Gastroesophageal sphincter (tissue), 4 donors: ENCODE results near the gene PBX1. TPM values are rescaled to one million over a fixed set of nuclear protein-coding genes. Genes with fewer than 3 reads are reported as not detected.

Source experiments
- ATAC-seq: fragments of 150-250 bp; one replicate; pipeline ENCODE4 v1.9.1; 2016; ENCODE audit warnings: mild to moderate bottlenecking, moderate library complexity
- H3K27ac ChIP-seq, 4 donors: fragments of 200-600 bp; sonication (generic) in 3 of 4; 1 replicate in 3 of 4; 2 replicates in 1 of 4; pipeline ENCODE4 v1.5.1; 2016 to 2019
- H3K27me3 ChIP-seq: fragments of 200-600 bp; sonication (generic); one replicate; pipeline ENCODE4 v1.5.1; 2019
- H3K36me3 ChIP-seq, 2 donors: fragments of 200-600 bp; sonication (generic); one replicate each; pipeline ENCODE4 v1.5.1; 2019; ENCODE audit warnings: control low read depth in 1 of 2
- H3K4me1 ChIP-seq, 3 donors: fragments of 200-600 bp; sonication (generic); 1 replicate in 2 of 3; 2 replicates in 1 of 3; pipeline ENCODE4 v1.5.1; 2016 to 2019; ENCODE audit warnings: control low read depth in 2 of 3
- H3K4me3 ChIP-seq, 2 donors: fragments of 200-600 bp; sonication (generic); one replicate each; pipeline ENCODE4 v1.5.1; 2019; ENCODE audit warnings: mild to moderate bottlenecking in 1 of 2, moderate library complexity in 1 of 2
- H3K9me3 ChIP-seq, 3 donors: fragments of 200-600 bp; sonication (generic); one replicate each; pipeline ENCODE4 v1.5.1; 2017 to 2019; ENCODE audit warnings: control low read depth in 2 of 3
- EP300 ChIP-seq: sonication (generic); formaldehyde crosslinking; IDR thresholded peaks from one replicate; pipeline ENCODE4 v1.6.1; 2017; ENCODE audit warnings: antibody characterized with exemption, mild to moderate bottlenecking
- POLR2A ChIP-seq, 2 donors: fragments of 450-650 bp; IDR thresholded peaks; one replicate each; pipeline ENCODE4 v1.6.1; 2017; ENCODE audit warnings: antibody characterized with exemption in 2 of 2, mild to moderate bottlenecking in 2 of 2, moderate library complexity in 1 of 2
- POLR2AphosphoS5 ChIP-seq: sonication (generic); formaldehyde crosslinking; IDR thresholded peaks from one replicate; pipeline ENCODE4 v1.6.1; 2017; ENCODE audit warnings: antibody characterized with exemption
- WGBS, 2 donors: methylation state at CpG; one replicate each; pipeline ENCODE4 v1.1.5; 2018; ENCODE audit warnings: low coverage in 1 of 2; 5-methylcytosine and 5-hydroxymethylcytosine counted together
- total RNA-seq, 4 donors: library from RNA; depleted of rRNA; stranded (reverse); fragments of >200 nt; gene quantifications; one replicate each; pipeline ENCODE4 v1.1.0, GENCODE V29; 2016
- TF ChIP-seq, protein P1 (sequence below), 4 experiments: fragments of 200-600 bp in 2 of 4; fragments of 450-650 bp in 2 of 4; sonication (generic) in 1 of 4; IDR thresholded peaks; one replicate each; pipeline ENCODE4 v1.5.1; 2017 to 2019; ENCODE audit warnings: antibody characterized with exemption in 4 of 4, mild to moderate bottlenecking in 2 of 4, moderate library complexity in 2 of 4

Gene PBX1
- total RNA-seq, 4 donors from 2014 or later = 75.8 to 177 (median 140) TPM

DNA sequence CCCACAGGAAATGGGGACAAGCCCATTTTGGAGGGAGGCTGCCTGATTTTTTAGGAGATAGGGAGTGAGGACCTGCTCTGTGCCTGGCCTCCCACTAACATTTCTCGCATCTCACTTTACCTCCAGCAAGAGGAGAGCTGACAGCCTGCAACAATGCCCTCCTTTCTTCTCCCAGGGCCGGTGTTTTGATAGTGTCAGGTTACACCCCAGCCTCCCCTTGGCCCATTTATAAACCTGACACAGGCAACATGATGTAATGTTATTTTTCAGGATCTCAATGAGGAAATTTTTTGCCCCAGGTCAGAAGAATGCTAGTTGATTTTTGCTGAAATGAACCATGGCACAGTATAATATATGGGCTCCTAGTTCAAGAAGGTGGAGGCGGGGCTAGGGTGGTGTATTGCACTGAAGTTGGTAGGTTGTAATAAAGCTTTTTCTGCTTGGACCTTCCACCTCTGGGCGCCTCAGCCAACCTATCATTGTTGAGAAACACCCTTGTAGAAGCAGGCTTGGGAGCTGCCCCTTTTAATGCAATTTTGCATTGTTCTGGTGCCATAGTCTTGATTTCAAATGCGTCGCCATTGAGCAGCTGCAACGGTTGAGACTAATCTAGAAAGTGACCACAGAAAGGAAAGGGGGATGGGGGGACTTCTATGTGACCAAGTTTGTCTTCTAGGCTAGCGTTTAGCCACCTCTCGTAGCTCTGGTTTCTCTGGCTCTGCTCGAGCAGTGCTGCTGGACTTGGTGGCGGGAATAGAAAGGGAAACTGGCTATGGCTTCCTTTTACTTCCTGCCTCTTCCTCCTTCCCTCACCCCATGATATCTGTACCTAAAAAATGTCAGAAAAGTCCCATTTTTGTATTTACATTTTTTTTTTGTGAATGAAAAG is 53.0 kb downstream of the PBX1 start:
- H3K4me3 ChIP-seq = no peak overlapping the region
- peaks cover 4 to 100% (median 52%) of the 10 kb centered on the region in 3 donors for H3K4me1 ChIP-seq
- H3K27ac ChIP-seq = peak overlapping the region in 3 of 4 donors; percentile 68 to 72 (median 70)
- H3K36me3 ChIP-seq = no peaks in the 10 kb centered on the region
- no peaks in the 10 kb centered on the region for H3K27me3 ChIP-seq
- peak; percentile 56 for ATAC-seq
- TF ChIP-seq POLR2A (IDR thresholded peaks at IDR 0.05) (no peak), EP300 (no peak), POLR2AphosphoS5 (no peak)
- TF ChIP-seq, protein P1, sequence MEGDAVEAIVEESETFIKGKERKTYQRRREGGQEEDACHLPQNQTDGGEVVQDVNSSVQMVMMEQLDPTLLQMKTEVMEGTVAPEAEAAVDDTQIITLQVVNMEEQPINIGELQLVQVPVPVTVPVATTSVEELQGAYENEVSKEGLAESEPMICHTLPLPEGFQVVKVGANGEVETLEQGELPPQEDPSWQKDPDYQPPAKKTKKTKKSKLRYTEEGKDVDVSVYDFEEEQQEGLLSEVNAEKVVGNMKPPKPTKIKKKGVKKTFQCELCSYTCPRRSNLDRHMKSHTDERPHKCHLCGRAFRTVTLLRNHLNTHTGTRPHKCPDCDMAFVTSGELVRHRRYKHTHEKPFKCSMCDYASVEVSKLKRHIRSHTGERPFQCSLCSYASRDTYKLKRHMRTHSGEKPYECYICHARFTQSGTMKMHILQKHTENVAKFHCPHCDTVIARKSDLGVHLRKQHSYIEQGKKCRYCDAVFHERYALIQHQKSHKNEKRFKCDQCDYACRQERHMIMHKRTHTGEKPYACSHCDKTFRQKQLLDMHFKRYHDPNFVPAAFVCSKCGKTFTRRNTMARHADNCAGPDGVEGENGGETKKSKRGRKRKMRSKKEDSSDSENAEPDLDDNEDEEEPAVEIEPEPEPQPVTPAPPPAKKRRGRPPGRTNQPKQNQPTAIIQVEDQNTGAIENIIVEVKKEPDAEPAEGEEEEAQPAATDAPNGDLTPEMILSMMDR (IDR thresholded peaks at IDR 0.05) = no peak
- no peaks in the 10 kb centered on the region for H3K9me3 ChIP-seq
- 63 to 75% methylated on average over 8 to 10 of the region's 11 CpGs for WGBS, 2 donors

DNA sequence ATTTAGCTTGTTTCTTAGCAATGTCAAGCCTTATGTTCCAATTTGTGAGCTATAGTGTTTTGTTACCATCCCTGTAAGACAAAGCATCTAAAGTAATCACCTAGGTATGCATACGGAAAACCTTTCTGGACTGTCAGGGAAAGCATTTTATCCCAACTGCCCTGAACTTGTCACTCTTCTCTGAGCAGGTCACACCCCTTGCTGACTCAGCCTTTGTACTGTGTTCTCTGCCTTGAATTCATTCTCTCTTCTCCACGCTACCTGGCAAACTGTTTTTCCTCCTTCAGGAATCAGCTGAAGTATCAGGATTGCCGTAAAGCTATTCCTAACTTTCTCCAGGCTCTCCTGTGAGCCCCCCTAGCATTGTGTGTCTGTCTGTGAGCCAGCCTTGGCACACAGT is 54.2 kb downstream of the PBX1 start:
- H3K9me3 ChIP-seq = no peaks in the 10 kb centered on the region
- H3K4me1 ChIP-seq = peaks cover 4 to 100% (median 53%) of the 10 kb centered on the region in 3 donors
- H3K4me3 ChIP-seq = no peak overlapping the region
- TF ChIP-seq POLR2AphosphoS5 = no peak
- no peak for TF ChIP-seq POLR2A (IDR thresholded peaks at IDR 0.05)
- no peak for TF ChIP-seq EP300
- TF ChIP-seq, protein P1 (IDR thresholded peaks at IDR 0.05) = no peak
- no peak for ATAC-seq
- no peaks in the 10 kb centered on the region for H3K27me3 ChIP-seq
- H3K36me3 ChIP-seq = no peaks in the 10 kb centered on the region
- peak overlapping the region in 3 of 4 donors; percentile 26 to 72 (median 70) for H3K27ac ChIP-seq
- WGBS, 2 donors = 8 to 64% methylated on average over 2 to 3 of the region's 3 CpGs

DNA sequence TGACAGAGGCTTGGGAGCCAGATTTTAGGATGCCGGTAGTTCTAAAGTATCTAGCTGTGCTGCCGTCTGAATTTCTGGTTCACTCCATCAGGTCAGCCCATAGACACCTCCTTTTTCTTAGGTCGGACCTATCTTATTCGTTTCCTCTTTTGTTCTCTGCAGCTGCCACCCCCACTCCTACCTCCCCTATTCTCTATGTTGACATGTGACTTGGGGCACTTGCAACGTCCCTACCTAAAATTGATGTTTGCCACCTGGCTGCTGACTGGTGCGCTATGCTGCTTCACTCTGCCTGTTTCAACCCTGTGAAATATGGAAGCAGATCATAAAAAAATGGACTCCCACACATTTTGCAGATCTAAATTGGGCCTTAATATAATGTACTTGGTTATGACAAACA is 55.3 kb downstream of the PBX1 start:
- H3K36me3 ChIP-seq = no peaks in the 10 kb centered on the region
- no peaks in the 10 kb centered on the region for H3K9me3 ChIP-seq
- H3K4me1 ChIP-seq = peaks cover 9 to 100% (median 57%) of the 10 kb centered on the region in 3 donors
- no peak for ATAC-seq
- no peak overlapping the region for H3K4me3 ChIP-seq
- peak overlapping the region in 3 of 4 donors; percentile 27 to 72 (median 70) for H3K27ac ChIP-seq
- H3K27me3 ChIP-seq = no peaks in the 10 kb centered on the region
- TF ChIP-seq POLR2AphosphoS5 (no peak), EP300 (no peak)
- TF ChIP-seq, protein P1 (IDR thresholded peaks at IDR 0.05) = no peak
- 52 to 70% methylated on average over 5 to 6 of the region's 6 CpGs for WGBS, 2 donors

DNA sequence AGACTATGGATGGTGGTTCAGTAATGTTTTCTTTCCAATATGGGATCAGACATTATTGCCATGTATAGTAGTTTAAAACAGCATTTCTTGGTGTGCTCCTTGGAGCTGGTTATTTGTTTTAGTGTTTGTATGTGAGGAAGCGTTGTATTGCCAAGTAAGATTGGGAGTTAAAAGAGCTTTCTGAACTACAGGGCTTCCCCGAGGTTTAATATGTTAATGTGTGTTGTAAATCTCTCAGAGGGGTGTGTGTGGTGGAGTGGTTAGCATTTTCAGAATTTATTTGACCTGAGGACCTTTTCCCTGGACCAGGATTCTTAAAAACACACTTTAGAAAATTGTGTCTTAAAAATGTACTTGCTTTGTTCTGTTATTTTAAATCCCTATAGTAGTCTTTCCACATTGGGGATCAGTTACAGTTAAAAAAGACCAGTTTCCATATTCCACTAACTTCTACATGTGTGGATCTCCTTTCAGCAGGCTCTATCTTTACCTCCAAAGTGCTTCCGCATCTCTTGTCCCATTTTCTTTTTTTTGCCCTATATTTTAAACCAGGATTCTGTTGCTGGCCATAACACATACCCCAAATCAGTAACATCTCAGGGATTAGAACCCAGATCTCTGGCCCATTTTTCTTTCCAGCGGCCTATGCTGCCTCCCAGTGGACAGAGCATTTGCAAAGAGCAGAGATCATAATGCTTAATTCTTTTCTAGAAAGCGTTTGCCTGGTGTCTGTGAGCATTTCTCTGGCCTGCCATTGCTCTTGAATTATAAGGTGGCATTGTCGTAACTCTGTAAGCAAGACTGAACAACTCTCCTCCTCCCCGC is 58.6 kb downstream of the PBX1 start:
- WGBS, 2 donors = 43 to 54% methylated on average over 5 to 7 of the region's 7 CpGs
- H3K36me3 ChIP-seq = no peaks in the 10 kb centered on the region
- ATAC-seq = no peak
- H3K4me3 ChIP-seq = no peak overlapping the region
- H3K4me1 ChIP-seq = peaks cover 9 to 100% (median 47%) of the 10 kb centered on the region in 3 donors
- peak overlapping the region in 3 of 4 donors; percentile 52 to 71 (median 60) for H3K27ac ChIP-seq
- TF ChIP-seq POLR2AphosphoS5 = no peak
- TF ChIP-seq, protein P1 (IDR thresholded peaks at IDR 0.05) = peak; percentile 39 to 67 (median 54)
- no peaks in the 10 kb centered on the region for H3K9me3 ChIP-seq
- no peaks in the 10 kb centered on the region for H3K27me3 ChIP-seq
